OCI-LY7 (cell line): ENCODE data around the gene HSD17B2. TPM values are rescaled to one million over a fixed set of nuclear protein-coding genes. Genes with fewer than 3 reads are reported as not detected.

Experiments
- BruUV-seq: library from RNA; stranded (reverse); fragments of 400-500 nt; replicated peaks from 2 replicates; lab custom pipeline; 2021; lab: Mats Ljungman, UMichigan
- CTCF ChIA-PET: fragments of 300-600 bp; sonication (Branson Sonifier 250); formaldehyde crosslinking; loops from one replicate; lab custom pipeline; 2022; ENCODE audit warnings: antibody characterized with exemption; ENCODE audit not compliant: unreplicated experiment; lab: Charles Lee
- POLR2A ChIA-PET: fragments of 300-600 bp; sonication (Branson Sonifier 250); formaldehyde crosslinking; loops from one replicate; lab custom pipeline; 2022; ENCODE audit warnings: antibody characterized with exemption; lab: Charles Lee
- DNase-seq: peaks from one replicate; pipeline ENCODE4 v3.0.0-alpha.2; 2015; ENCODE audit warnings: low spot score
- H2AFZ ChIP-seq: fragments of 200-600 bp; sonication (generic), shearing (Covaris generic); 2 replicates; pipeline ENCODE4 v1.6.1; 2014; ENCODE audit warnings: mild to moderate bottlenecking, antibody characterized with exemption, low read length, moderate library complexity
- H3K27ac ChIP-seq: fragments of 200-600 bp; sonication (generic); 2 replicates; pipeline ENCODE4 v1.5.1; 2014; ENCODE audit warnings: mixed run types, low read depth, mild to moderate bottlenecking, moderate library complexity, low read length, inconsistent platforms; ENCODE audit not compliant: poor library complexity, severe bottlenecking
- H3K36me3 ChIP-seq: fragments of 200-600 bp; sonication (generic); 2 replicates; pipeline ENCODE4 v1.6.1; 2014; ENCODE audit warnings: mild to moderate bottlenecking, antibody characterized with exemption, low read length, moderate library complexity, mixed read lengths; ENCODE audit not compliant: insufficient read depth
- H3K4me1 ChIP-seq: fragments of 200-600 bp; sonication (generic); 2 replicates; pipeline ENCODE4 v1.5.1; 2014; ENCODE audit warnings: mild to moderate bottlenecking, low read length; ENCODE audit not compliant: insufficient read depth, poor library complexity, severe bottlenecking
- H3K4me2 ChIP-seq: fragments of 200-600 bp; sonication (generic); 2 replicates; pipeline ENCODE4 v1.6.1; 2014; ENCODE audit warnings: mild to moderate bottlenecking, low read length
- H3K4me3 ChIP-seq: fragments of 200-600 bp; sonication (generic); 2 replicates; pipeline ENCODE4 v1.5.1; 2014; ENCODE audit warnings: mild to moderate bottlenecking, low read depth, low read length; ENCODE audit not compliant: poor library complexity, severe bottlenecking
- H3K79me2 ChIP-seq: fragments of 200-600 bp; sonication (generic); 2 replicates; pipeline ENCODE4 v1.6.1; 2016; ENCODE audit warnings: low read depth, mild to moderate bottlenecking, low read length, moderate library complexity, mixed read lengths; ENCODE audit not compliant: insufficient read depth
- H3K9me2 ChIP-seq: fragments of 200-600 bp; sonication (generic); 2 replicates; pipeline ENCODE4 v1.6.1; 2016; ENCODE audit warnings: mild to moderate bottlenecking, low read length, mixed read lengths; ENCODE audit not compliant: insufficient read depth
- H3K9me3 ChIP-seq: fragments of 200-600 bp; sonication (generic); 2 replicates; pipeline ENCODE4 v1.6.1; 2014; ENCODE audit warnings: mild to moderate bottlenecking, mixed run types, low read length, mixed read lengths
- H4K20me1 ChIP-seq: fragments of 200-600 bp; sonication (generic); 2 replicates; pipeline ENCODE4 v1.6.1; 2014; ENCODE audit warnings: mild to moderate bottlenecking, antibody characterized with exemption, low read length, moderate library complexity, mixed read lengths; ENCODE audit not compliant: insufficient read depth
- EZH2phosphoT487 ChIP-seq: fragments of 200-600 bp; sonication (generic); IDR thresholded peaks from 2 replicates; pipeline ENCODE4 v1.6.1; 2018; ENCODE audit warnings: low read depth, borderline replicate concordance, mild to moderate bottlenecking, mixed run types, antibody characterized with exemption, low read length, moderate library complexity, mixed read lengths
- intact Hi-C: fragments of 100-400 bp; cut with micrococcal nuclease; formaldehyde crosslinking; loops from one replicate; pipeline ENCODE4 v1.10.0; 2022; ENCODE audit not compliant: unreplicated experiment
- total RNA-seq, 2 experiments: library from RNA; depleted of rRNA in 1 of 2; stranded (reverse); fragments of >200 nt in 1 of 2; shearing (Covaris generic) in 1 of 2; gene quantifications; 2 replicates each; pipeline ENCODE4 v1.2.3, GENCODE V29; 2014 to 2022
- TF ChIP-seq, protein P1 (sequence below): fragments of 200-600 bp; sonication (generic); conservative IDR thresholded peaks from 2 replicates; pipeline ENCODE4 v1.5.1; 2014; ENCODE audit warnings: mild to moderate bottlenecking, antibody characterized with exemption, low read length, moderate library complexity, mixed read lengths

Gene HSD17B2
- total RNA-seq, 2 experiments from 2014 or later: not detected

DNA sequence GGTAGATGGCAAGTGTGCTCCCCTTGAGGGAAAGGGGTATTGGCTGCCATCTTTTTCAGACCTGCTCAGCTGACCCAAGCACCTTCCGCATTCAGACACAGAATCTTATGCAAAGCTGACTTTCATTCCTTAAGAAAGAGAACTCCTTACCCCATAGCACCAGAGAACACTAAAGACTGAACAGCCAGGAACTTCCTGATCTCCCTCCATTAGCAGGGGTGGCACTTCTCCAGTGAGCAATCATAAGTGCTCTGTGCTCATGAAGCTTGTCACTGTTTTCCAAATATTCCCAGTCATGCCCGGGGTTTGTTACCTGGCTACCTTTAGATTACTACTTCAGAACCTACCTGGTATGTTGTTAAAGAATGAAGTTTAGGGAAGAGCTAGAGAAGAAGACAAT is 11.9 kb downstream of the HSD17B2 start:
- Histone ChIP-seq H2AFZ (no peak overlapping the region), H3K4me2 (no peak overlapping the region), H3K4me1 (no peaks in the 10 kb centered on the region), H3K9me2 (no peaks in the 10 kb centered on the region), H3K79me2 (no peaks in the 10 kb centered on the region), H3K27ac (no peak overlapping the region), H3K9me3 (no peaks in the 10 kb centered on the region), H3K36me3 (no peaks in the 10 kb centered on the region), H3K4me3 (no peak overlapping the region), H4K20me1 (no peaks in the 10 kb centered on the region)
- ChIA-PET CTCF (no interaction called here), POLR2A (no interaction called here)
- intact Hi-C loops: no loop called here
- TF ChIP-seq, protein P1, sequence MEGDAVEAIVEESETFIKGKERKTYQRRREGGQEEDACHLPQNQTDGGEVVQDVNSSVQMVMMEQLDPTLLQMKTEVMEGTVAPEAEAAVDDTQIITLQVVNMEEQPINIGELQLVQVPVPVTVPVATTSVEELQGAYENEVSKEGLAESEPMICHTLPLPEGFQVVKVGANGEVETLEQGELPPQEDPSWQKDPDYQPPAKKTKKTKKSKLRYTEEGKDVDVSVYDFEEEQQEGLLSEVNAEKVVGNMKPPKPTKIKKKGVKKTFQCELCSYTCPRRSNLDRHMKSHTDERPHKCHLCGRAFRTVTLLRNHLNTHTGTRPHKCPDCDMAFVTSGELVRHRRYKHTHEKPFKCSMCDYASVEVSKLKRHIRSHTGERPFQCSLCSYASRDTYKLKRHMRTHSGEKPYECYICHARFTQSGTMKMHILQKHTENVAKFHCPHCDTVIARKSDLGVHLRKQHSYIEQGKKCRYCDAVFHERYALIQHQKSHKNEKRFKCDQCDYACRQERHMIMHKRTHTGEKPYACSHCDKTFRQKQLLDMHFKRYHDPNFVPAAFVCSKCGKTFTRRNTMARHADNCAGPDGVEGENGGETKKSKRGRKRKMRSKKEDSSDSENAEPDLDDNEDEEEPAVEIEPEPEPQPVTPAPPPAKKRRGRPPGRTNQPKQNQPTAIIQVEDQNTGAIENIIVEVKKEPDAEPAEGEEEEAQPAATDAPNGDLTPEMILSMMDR: no peak
- TF ChIP-seq EZH2phosphoT487: no peak
- no TSS peak for BruUV-seq
- no peak for DNase-seq

DNA sequence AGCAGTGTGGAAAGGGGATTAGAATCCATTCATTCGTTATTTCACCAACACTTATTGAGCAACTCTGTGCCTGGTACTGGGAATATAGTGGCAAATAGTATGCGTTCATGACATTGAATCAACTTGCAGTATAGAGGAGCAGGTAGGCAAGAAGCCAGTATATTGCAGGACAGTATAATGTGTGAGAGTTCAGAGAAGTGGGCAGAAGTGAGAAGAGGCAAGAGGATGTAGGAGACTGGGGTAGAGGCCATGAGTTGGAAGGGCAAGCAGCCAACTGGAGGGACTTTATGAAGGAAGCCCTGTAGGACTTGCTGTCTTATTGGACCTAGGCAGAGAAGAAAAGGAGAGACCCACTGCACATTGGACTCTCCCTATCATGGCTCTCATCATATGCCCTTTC is 12.3 kb downstream of the HSD17B2 start:
- no peak for DNase-seq
- no TSS peak for BruUV-seq
- POLR2A ChIA-PET: no interaction called here
- Histone ChIP-seq H3K36me3 (no peaks in the 10 kb centered on the region), H3K9me3 (no peaks in the 10 kb centered on the region), H3K4me2 (no peak overlapping the region), H2AFZ (no peak overlapping the region), H3K9me2 (no peaks in the 10 kb centered on the region), H3K4me1 (no peaks in the 10 kb centered on the region), H4K20me1 (no peaks in the 10 kb centered on the region), H3K27ac (no peak overlapping the region), H3K4me3 (no peak overlapping the region), H3K79me2 (no peaks in the 10 kb centered on the region)
- TF ChIP-seq EZH2phosphoT487: no peak
- TF ChIP-seq, protein P1: no peak
- intact Hi-C loops: no loop called here
- CTCF ChIA-PET: no interaction called here

DNA sequence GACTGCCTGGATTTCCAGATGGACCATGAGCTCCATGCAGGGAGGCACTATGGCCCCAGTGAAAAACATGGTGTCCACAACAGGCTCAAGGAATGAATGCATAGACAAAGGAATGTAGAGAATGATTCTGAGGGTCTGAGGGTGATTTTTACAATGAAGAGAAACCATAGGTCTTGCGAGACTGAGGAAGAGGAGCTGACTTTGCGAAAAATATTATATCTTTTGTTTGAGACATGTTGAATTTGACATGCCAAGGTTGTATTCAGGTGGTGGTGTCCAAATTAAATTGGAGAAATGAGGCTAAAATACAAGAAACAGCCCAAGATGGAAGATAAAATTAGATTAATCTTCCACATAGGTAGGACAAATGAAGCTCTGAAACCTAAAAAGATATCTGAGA is 12.7 kb downstream of the HSD17B2 start:
- POLR2A ChIA-PET: interaction anchor here (1.3 kb wide), 1 partner anchor 58 kb away, joined by 4 read pairs; no protein-coding TSS in a partner anchor

More for the DNA sequence above, 12.7 kb downstream of the HSD17B2 start:
- intact Hi-C loops: no loop called here
- Histone ChIP-seq H4K20me1 (no peaks in the 10 kb centered on the region), H3K9me2 (no peaks in the 10 kb centered on the region), H3K4me1 (no peaks in the 10 kb centered on the region), H3K9me3 (no peaks in the 10 kb centered on the region), H2AFZ (no peak overlapping the region), H3K79me2 (no peaks in the 10 kb centered on the region), H3K36me3 (no peaks in the 10 kb centered on the region), H3K4me2 (no peak overlapping the region), H3K27ac (no peak overlapping the region), H3K4me3 (no peak overlapping the region)
- TF ChIP-seq, protein P1: no peak
- TF ChIP-seq EZH2phosphoT487: no peak
- DNase-seq: no peak
- BruUV-seq: no TSS peak
- CTCF ChIA-PET: no interaction called here
